Ishikawa (cell line): ENCODE measurements around the gene SLC22A8.
A peak's percentile ranks its signal among the peaks of the same experiment; 100 is the strongest.

Source experiments
- CEBPB ChIP-seq: IDR thresholded peaks from 2 replicates; pipeline ENCODE4 v1.6.1; 2012
- EP300 ChIP-seq: IDR thresholded peaks from 2 replicates; pipeline ENCODE4 v1.6.1; 2012; ENCODE audit warnings: borderline replicate concordance
- NFIC ChIP-seq: IDR thresholded peaks from 2 replicates; pipeline ENCODE4 v1.6.1; 2012
- TAF1 ChIP-seq: IDR thresholded peaks from 2 replicates; pipeline ENCODE4 v1.6.1; 2012; ENCODE audit warnings: low read depth, mild to moderate bottlenecking
- TF ChIP-seq, protein P1 (sequence below): IDR thresholded peaks from 2 replicates; pipeline ENCODE4 v1.6.1; 2012; ENCODE audit warnings: low read depth, mild to moderate bottlenecking

DNA sequence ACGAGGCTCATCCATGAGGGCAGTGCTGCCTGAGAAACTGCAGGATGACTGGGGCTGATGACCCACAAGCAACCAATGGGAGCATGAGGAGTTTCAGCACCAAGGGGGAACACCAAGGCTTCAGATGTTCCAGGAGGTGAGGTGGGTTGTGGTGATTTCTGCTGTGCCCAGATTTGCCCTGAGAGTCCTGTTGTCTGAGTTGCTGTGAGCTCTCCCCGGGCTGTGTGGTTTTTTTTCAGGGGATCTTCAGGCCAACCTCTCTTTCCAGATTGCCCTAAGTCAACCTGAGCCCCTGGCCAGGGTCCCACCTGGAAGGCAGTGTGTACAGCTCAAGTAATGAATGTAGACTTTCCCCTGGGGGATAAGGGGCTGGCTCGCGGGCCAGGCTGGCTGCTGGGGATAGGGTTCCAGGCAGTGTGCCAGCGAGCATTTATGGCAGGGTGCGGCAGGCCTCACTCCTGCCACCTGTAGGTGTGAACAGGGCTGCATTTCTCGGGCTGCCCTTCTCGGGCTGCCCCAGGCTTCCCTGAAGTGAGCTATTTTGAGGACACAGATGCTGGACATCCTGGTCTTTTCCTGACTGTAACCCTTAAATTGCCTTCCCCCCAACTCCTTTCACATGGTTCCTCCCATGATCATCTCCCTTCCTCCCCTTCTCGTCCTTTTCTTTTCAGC is 40.7 kb downstream of the SLC22A8 start:
- TF ChIP-seq TAF1: no peak
- TF ChIP-seq, protein P1, sequence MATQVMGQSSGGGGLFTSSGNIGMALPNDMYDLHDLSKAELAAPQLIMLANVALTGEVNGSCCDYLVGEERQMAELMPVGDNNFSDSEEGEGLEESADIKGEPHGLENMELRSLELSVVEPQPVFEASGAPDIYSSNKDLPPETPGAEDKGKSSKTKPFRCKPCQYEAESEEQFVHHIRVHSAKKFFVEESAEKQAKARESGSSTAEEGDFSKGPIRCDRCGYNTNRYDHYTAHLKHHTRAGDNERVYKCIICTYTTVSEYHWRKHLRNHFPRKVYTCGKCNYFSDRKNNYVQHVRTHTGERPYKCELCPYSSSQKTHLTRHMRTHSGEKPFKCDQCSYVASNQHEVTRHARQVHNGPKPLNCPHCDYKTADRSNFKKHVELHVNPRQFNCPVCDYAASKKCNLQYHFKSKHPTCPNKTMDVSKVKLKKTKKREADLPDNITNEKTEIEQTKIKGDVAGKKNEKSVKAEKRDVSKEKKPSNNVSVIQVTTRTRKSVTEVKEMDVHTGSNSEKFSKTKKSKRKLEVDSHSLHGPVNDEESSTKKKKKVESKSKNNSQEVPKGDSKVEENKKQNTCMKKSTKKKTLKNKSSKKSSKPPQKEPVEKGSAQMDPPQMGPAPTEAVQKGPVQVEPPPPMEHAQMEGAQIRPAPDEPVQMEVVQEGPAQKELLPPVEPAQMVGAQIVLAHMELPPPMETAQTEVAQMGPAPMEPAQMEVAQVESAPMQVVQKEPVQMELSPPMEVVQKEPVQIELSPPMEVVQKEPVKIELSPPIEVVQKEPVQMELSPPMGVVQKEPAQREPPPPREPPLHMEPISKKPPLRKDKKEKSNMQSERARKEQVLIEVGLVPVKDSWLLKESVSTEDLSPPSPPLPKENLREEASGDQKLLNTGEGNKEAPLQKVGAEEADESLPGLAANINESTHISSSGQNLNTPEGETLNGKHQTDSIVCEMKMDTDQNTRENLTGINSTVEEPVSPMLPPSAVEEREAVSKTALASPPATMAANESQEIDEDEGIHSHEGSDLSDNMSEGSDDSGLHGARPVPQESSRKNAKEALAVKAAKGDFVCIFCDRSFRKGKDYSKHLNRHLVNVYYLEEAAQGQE: no peak
- TF ChIP-seq NFIC: peak; percentile 59; the same call in 1 of the 2 replicates
- TF ChIP-seq CEBPB: no peak
- no peak for TF ChIP-seq EP300
